ENCODE results near the gene TAOK3. TPM values are rescaled to one million over a fixed set of nuclear protein-coding genes. Genes with fewer than 3 reads are reported as not detected.
A peak's percentile ranks its signal among the peaks of the same experiment; 100 is the strongest.

The TAOK3 gene
- total RNA-seq, 1 experiment from 2014 or later = 39.1 TPM

- Mint-ChIP-seq H3K36me3 (ENCODE audit: insufficient read depth, unreplicated experiment) (peaks cover 4% of the 10 kb centered on the region), H3K4me1 (ENCODE audit: low read depth, unreplicated experiment) (peaks cover 23% of the 10 kb centered on the region), H3K27ac (ENCODE audit: unreplicated experiment) (no peak overlapping the region), H3K27me3 (ENCODE audit: unreplicated experiment) (no peaks in the 10 kb centered on the region), H3K9me3 (ENCODE audit: low read depth, unreplicated experiment) (no peaks in the 10 kb centered on the region), H3K4me3 (ENCODE audit: low read depth, unreplicated experiment) (no peak overlapping the region)
- TF ChIP-seq CTCF (IDR thresholded peaks at IDR 0.05; ENCODE audit: unreplicated experiment) = no peak
- no peak for DNase-seq
- BruUV-seq (replicated peaks) = no TSS peak
- intact Hi-C loops (cut with micrococcal nuclease; ENCODE audit: unreplicated experiment) = loop anchor here (5.0 kb wide), 1 partner anchor 48 kb away; no protein-coding TSS in a partner anchor
- CTCF ChIA-PET = no interaction called here
These were observed 182.9 kb downstream of the TAOK3 start for GRCh38 chr12:118189741-118190191.

GRCh38 chr12:118188690-118189371 lies 183.9 kb downstream of the TAOK3 start:
- Mint-ChIP-seq H3K4me1 (ENCODE audit: low read depth, unreplicated experiment) (peaks cover 26% of the 10 kb centered on the region), H3K9me3 (ENCODE audit: low read depth, unreplicated experiment) (no peaks in the 10 kb centered on the region), H3K27me3 (ENCODE audit: unreplicated experiment) (no peaks in the 10 kb centered on the region), H3K4me3 (ENCODE audit: low read depth, unreplicated experiment) (no peak overlapping the region), H3K27ac (ENCODE audit: unreplicated experiment) (no peak overlapping the region), H3K36me3 (ENCODE audit: insufficient read depth, unreplicated experiment) (peaks cover 4% of the 10 kb centered on the region)
- TF ChIP-seq CTCF (IDR thresholded peaks at IDR 0.05; ENCODE audit: unreplicated experiment) = no peak
- intact Hi-C loops (cut with micrococcal nuclease; ENCODE audit: unreplicated experiment) = loop anchor here (5.0 kb wide), 1 partner anchor 48 kb away; no protein-coding TSS in a partner anchor
- CTCF ChIA-PET = no interaction called here
- DNase-seq = no peak
- BruUV-seq (replicated peaks) = no TSS peak

GRCh38 chr12:118187751-118188435 lies 184.8 kb downstream of the TAOK3 start:
- DNase-seq = no peak
- Mint-ChIP-seq H3K36me3 (ENCODE audit: insufficient read depth, unreplicated experiment) (peaks cover 4% of the 10 kb centered on the region), H3K27ac (ENCODE audit: unreplicated experiment) (no peak overlapping the region), H3K4me3 (ENCODE audit: low read depth, unreplicated experiment) (no peak overlapping the region), H3K9me3 (ENCODE audit: low read depth, unreplicated experiment) (no peaks in the 10 kb centered on the region), H3K4me1 (ENCODE audit: low read depth, unreplicated experiment) (peaks cover 35% of the 10 kb centered on the region), H3K27me3 (ENCODE audit: unreplicated experiment) (no peaks in the 10 kb centered on the region)
- intact Hi-C loops (cut with micrococcal nuclease; ENCODE audit: unreplicated experiment) = loop anchor here (5.0 kb wide), 1 partner anchor 49 kb away; no protein-coding TSS in a partner anchor
- CTCF ChIA-PET = no interaction called here
- TF ChIP-seq CTCF (IDR thresholded peaks at IDR 0.05; ENCODE audit: unreplicated experiment) = no peak
- no TSS peak for BruUV-seq (replicated peaks)

GRCh38 chr12:118185602-118186397 lies 186.9 kb downstream of the TAOK3 start:
- Mint-ChIP-seq H3K9me3 (ENCODE audit: low read depth, unreplicated experiment) (no peaks in the 10 kb centered on the region), H3K4me1 (ENCODE audit: low read depth, unreplicated experiment) (peaks cover 46% of the 10 kb centered on the region)

More at GRCh38 chr12:118185602-118186397, 186.9 kb downstream of the TAOK3 start:
- no peaks in the 10 kb centered on the region for H3K27me3 Mint-ChIP-seq (ENCODE audit: unreplicated experiment)
- H3K36me3 Mint-ChIP-seq (ENCODE audit: insufficient read depth, unreplicated experiment) = peaks cover 7% of the 10 kb centered on the region
- no peak for TF ChIP-seq CTCF (IDR thresholded peaks at IDR 0.05; ENCODE audit: unreplicated experiment)
- no peak overlapping the region for H3K4me3 Mint-ChIP-seq (ENCODE audit: low read depth, unreplicated experiment)
- peak overlapping the region; percentile 26 for H3K27ac Mint-ChIP-seq (ENCODE audit: unreplicated experiment)
- CTCF ChIA-PET = interaction anchor here (0.6 to 1.0 kb wide), 2 partner anchors 122 to 190 kb away, joined by 3 to 4 read pairs; no protein-coding TSS in a partner anchor
- no TSS peak for BruUV-seq (replicated peaks)
- peak; percentile 22 for DNase-seq
- intact Hi-C loops (cut with micrococcal nuclease; ENCODE audit: unreplicated experiment) = loop anchor here (5.0 kb wide), 1 partner anchor 52 kb away; no protein-coding TSS in a partner anchor
